HG03439 (cell line): ENCODE results near the gene POLR1B.
"Not testable (repeated sequence)": the region's sequence is repeated elsewhere in the genome, so short reads cannot be mapped to it uniquely, and the experiment has no call there.

ENCODE experiments used
- ATAC-seq: cut with Tn5 transposase; IDR thresholded peaks from one replicate; pipeline ENCODE4 v1.9.1; 2021; ENCODE audit warnings: mild to moderate bottlenecking, moderate library complexity; ENCODE audit not compliant: unreplicated experiment

The POLR1B gene

GRCh38 chr2:112539306-112539705 is 3.0 kb upstream of the POLR1B start:
- ATAC-seq, result no peak

- ATAC-seq, result no peak
These were observed 1.4 kb upstream of the POLR1B start for GRCh38 chr2:112540906-112541305.

- peak; percentile 57 for ATAC-seq
These were observed 746 bp upstream of the POLR1B start for GRCh38 chr2:112541315-112542122.

GRCh38 chr2:112542984-112543661 is 858 bp downstream of the POLR1B start:
- no peak for ATAC-seq

DNA sequence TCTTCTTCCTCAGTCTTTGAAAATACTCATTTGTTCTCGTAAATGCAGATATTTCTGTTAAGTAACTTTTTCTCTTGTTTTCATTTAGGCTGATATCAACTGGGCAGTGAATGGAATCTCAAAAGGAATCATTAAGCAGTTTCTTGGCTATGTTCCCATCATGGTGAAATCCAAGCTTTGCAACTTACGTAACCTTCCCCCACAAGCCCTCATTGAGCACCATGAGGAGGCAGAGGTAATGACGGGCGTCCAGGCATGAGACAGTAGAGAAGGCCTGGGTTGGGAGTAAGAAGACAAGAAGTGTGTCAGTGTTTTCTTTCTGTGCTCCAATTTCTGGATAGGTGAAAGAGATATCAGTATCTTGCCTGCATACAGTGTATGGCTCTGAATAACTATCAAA is 5.1 kb downstream of the POLR1B start:
- no peak for ATAC-seq

GRCh38 chr2:112548980-112549379 is 6.7 kb downstream of the POLR1B start:
- ATAC-seq, result no peak

GRCh38 chr2:112566104-112566503 is 23.8 kb downstream of the POLR1B start:
- no peak for ATAC-seq

- not testable (repeated sequence) for ATAC-seq
These were observed 24.2 kb downstream of the POLR1B start for GRCh38 chr2:112566508-112566907.

DNA sequence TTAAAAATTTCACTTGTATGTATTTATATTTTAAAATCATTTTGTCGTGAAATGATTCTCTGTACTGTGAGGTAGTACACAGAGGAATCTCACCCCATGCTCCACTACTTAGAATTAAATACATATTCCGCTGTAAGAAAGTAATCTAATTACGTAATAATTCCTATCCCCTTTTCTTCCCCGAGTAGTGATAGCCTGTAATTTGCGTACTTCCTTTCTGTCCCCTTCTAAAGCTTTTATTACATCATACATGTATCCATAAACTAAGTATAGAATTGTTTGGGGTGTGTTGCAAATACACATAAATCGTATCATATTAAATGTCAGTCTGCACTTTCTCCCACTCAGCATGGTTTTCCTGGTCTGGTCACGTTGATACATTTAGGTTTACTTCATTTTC is 29.7 kb downstream of the POLR1B start:
- no peak for ATAC-seq

DNA sequence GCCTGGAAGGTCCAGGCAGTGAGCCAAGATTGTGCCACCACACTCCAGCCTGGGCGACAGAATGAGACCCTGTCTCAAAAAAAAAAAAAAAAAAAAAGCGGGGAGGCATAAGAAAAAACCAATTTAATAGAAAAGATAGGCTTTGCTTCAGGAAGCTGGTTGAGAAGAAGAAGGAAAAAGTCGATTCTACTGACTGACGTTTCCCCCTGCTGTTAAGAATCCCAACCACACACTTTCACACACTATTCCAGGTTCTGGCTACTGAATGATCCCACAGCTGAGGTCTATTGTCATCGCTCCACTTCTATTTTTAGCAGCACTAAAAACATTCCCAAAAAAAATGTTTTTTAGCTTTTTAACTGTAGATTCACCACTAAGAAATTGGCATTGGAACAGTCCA is 35.5 kb downstream of the POLR1B start:
- no peak for ATAC-seq

DNA sequence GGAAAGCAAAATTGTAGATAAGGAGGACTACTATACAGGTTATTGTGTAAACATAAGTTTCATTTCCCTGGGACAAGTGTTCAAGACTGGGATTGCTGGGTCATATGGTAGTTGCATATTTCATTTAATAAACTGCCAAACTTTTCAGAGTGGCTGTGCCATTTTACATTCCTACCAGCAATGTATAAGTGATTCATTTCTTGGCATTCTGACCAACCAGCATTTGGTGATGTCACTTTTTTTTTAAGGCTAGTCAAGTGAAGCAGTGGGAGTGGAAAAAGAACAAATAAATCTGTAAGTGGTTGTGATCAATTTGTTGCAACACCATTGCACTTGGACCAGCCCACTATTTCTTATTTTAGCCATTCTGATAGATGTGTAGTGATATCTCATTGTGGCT is 37.0 kb downstream of the POLR1B start:
- no peak for ATAC-seq

DNA sequence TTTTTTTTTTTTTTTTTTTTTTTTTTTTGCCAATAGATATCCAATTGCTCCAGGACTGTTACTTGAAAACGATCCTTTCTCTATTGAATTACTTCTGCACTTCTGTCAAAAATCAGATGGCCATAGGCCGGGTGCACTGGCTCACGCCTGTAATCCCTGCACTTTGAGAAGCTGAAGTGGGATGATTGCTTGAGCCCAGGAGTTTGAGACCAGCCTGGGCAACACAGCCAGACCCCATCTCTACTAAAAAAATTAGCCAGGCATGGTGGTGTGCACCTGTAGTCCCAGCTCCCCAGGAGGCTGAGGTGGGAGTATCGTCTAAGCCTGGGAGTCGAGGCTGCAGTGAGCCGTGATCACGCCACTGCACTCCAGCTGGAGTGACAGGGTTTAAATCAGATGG is 37.8 kb downstream of the POLR1B start:
- ATAC-seq, result no peak

DNA sequence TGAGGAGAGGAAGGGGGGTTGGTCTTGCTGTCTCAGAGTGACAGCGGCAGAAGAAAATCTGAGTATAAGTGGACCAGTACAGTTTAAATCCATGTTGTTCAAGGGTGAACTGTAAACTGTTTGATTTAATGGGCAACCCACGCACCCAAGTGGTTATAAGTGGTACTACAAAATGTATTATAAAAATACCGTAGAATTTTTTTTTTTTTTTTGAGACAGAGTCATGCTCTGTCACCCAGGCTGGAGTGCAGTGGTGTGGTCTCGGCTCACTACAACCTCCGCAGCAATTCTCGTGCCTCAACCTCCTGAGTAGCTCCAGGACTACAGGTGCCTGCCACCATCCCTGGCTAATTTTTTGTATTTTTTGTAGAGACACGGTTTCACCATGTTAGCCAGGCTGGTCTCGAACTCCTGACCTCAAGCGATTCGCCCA is 40.1 kb downstream of the POLR1B start:
- no peak for ATAC-seq

GRCh38 chr2:112583497-112584133 is 41.4 kb downstream of the POLR1B start:
- ATAC-seq, result no peak

GRCh38 chr2:112584134-112584890 is 42.0 kb downstream of the POLR1B start, which contains the start of gene CHCHD5:
CHCHD5 (plus strand) TSS chr2:112584609; CDS start chr2:112584648, 39 bp downstream.
- ATAC-seq, result peak; percentile 88

- ATAC-seq, result no peak
These were observed 42.6 kb downstream of the POLR1B start for GRCh38 chr2:112584891-112585250.

DNA sequence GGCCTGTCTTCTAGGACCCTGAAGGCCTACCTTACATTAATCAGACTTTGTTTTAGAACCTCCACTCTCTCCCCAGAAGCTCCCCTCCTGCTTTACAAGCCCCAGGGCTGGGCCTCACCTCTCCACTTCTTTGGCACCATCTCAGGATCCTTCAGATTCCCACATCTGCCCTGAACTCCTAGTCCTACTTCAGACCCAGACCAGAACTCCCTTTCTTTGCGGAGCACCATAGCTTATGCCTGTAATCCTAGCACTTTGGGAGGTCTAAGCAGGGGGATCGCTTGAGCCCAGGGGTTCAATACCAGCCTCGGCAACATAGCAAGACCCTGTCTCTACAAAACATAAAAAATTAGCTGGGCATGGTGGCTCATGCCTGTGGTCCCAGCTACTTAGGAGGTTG is 43.1 kb downstream of the POLR1B start:
- ATAC-seq, result no peak

GRCh38 chr2:112585873-112586464 is 43.7 kb downstream of the POLR1B start:
- ATAC-seq, result no peak

DNA sequence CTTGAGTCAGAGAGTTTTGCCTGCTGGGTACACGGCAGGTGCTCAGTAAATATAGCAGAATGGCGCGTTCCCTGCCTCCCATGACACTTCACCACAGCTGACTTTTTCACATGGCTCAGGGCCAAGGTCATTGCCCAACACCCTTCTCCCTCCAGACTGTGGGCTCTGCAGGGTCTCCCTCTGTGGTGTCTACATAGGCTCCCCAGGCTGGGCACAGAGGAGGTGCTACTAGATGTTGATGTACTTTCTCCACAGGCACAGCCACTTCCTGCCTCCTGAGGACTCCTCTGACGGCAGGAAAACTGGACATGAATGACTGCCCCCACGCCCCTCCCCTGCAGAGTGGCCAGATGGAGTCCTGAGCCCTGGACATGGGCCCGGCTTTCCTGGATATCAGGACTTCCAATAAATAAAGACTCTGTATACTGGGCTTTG is 46.4 kb downstream of the POLR1B start:
- ATAC-seq, result no peak

- ATAC-seq, result no peak
These were observed 49.1 kb downstream of the POLR1B start for GRCh38 chr2:112591413-112591812.

DNA sequence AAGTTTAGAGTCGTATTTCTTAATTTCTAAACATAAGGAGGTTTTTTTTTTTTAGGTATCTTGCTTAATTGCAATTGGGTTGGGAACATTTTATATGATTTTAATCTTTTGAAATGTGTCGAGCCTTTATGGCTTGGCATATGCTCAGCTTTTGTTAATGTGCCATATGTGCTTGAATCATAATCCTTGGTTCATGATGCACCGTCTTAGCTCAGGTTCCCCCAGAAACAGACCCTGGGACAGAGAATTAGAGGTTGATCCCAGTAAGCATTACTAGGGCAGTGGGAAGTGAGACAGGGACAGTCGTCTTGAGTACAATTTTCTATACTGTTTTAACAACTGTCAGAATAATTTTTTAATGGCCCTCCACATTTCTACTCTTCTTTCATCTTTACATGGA is 51.5 kb downstream of the POLR1B start:
- ATAC-seq, result no peak
